HG03354 (cell line): Measurements from ENCODE around the gene ATP6V0A1.
"Not testable (repeated sequence)": the region's sequence is repeated elsewhere in the genome, so short reads cannot be mapped to it uniquely, and the experiment has no call there.

Experiments
- ATAC-seq: cut with Tn5 transposase; IDR thresholded peaks from one replicate; pipeline ENCODE4 v1.9.1; 2021; ENCODE audit warnings: mild to moderate bottlenecking; ENCODE audit not compliant: unreplicated experiment, poor library complexity, severe bottlenecking

ATP6V0A1 gene

DNA sequence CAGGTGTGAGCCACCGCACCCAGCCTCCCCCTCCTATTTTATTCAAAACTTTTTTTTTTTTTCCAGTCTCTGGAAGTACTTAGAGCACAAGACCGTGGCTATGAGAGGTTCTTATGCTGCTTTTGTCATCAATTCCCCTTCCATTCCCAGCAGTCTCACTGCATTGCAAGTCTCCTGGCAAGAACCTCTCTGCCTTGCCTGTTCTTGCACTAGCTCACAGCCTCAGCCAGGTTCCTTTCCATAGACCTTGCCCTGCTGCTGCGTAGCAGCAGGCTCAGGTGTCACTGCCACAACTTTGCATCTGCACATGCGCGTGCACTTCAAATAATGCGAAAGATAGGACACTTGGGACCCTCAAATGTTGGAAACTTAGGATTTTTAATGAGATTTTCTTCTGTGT, 15.6 kb downstream of the ATP6V0A1 start:
- ATAC-seq = no peak

DNA sequence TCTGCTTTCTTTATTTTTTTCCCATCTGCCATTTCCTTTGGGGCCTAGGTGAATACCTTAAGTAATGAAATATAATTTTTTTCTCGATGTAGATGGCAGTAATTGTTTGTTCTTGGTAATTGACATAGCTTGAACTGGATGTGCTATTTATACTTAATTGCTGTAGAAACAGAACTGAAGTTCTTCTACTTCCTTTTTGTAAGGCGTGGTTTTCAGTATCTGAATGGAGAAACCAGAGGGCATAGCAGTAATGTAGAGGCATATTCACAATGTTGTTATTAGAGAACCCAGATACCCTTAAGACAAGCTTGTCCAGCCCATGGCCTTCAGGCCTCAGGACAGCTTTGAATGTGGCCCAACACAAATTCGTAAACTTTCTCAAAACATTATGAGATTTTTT, 16.4 kb downstream of the ATP6V0A1 start:
- no peak for ATAC-seq

DNA sequence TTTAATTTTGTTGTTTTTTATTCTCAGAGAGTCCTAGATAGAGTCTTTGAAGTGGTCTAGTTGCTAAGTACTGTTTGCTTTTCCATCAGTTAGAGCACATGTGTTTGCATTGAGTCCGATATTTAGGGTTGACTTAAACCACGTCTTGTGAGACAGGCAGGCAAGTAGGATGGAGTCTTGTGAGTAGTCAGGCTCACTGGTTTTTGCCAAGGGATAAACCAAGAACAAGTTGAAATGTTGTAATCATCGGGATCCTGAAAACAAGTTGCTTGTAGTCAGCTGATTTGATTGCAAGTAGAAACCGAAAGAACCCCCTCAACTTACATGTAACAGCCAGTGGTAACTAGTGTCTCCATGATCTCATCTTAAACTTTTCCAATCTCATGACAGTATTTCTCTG, 17.2 kb downstream of the ATP6V0A1 start:
- ATAC-seq = no peak

DNA sequence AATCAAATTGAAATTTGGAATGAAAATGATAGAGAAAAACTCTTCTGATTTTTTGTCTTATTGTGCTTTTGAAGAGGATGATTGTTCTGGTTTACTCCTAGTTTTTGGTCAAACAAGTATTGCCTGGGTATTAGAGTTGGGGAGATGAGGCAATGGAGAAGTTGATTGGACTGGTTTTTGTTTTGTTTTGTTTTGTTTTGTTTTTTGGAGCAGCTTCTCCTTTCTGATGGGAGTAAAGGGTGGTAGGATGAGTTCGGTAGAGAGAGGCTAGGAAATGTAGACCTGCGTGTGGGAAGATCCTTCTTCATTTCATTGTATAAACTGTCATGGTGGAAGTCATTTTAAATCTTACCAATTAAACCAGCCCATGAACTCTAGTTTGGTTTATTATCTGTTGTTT, 17.7 kb downstream of the ATP6V0A1 start:
- no peak for ATAC-seq

DNA sequence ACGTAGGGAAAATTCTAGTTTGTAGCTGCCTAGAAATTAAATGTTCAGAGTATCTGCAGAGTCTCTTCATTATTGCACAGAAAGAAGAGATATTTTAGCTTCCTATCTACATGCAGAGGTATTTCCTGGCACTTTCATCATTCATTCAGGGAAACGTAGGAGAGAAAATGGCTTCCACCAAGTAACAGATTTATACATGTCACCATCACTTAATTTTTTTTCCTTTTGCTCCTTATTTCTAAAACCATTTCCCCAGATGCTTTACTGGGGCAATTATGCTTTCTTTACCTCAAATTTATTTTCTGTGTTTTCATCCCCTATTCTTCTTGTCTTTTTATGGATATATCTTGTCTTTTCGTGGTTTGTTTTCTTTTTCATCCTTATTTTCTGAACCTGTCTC, 18.5 kb downstream of the ATP6V0A1 start:
- ATAC-seq = no peak

DNA sequence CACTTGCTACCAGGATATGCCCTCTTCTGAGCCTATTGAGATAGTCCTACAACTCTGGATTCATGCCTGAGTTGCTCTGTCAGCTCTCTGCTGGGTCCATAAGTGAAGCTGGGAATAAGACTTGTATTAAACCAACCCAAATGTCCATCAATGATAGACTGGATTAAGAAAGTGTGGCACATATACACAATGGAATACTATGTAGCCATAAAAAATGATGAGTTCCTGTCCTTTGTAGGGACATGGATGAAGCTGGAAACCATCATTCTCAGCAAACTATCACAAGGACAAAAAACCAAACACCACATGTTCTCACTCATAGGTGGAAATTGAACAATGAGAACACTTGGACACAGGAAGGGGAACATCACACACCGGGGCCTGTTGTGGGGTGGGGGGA, 19.1 kb downstream of the ATP6V0A1 start:
- not testable (repeated sequence) for ATAC-seq

DNA sequence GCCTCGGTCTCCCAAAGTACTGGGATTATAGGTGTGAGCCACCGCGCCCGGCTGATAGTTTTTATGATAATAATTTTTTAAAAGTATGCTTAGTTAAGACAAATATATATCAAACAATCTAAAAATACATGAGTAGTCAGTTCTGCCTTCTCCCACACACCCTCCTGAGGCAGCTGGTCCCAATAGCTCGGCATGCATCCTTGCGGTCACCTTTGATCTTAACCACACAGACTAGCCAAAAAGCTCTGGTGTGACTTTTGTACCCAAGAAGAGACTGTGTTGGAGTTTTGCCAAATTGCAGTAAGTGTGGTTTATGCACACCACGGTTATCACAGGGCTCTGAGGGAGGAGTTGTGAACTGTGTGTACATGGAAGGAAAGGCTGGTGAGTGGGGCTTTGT, 25.6 kb downstream of the ATP6V0A1 start:
- no peak for ATAC-seq

DNA sequence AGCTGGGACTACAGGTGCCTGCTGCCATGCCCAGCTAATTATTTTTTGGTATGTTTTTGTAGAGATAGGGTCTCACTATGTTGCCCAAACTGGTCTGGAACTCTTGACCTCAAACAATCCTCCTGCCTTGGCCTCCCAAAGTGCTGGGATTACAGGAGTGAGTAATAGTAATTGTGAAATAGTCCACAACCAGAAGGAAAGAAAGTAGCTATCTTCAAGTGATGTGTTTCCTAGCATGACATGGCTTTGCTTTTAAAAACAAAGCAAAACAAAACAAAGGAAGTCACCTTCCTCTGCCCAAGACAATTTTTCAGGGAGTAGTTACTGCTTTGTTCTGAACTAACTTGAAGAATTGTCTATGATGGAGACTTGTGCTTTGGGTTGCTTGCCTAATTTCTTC, 27.0 kb downstream of the ATP6V0A1 start:
- ATAC-seq = no peak

DNA sequence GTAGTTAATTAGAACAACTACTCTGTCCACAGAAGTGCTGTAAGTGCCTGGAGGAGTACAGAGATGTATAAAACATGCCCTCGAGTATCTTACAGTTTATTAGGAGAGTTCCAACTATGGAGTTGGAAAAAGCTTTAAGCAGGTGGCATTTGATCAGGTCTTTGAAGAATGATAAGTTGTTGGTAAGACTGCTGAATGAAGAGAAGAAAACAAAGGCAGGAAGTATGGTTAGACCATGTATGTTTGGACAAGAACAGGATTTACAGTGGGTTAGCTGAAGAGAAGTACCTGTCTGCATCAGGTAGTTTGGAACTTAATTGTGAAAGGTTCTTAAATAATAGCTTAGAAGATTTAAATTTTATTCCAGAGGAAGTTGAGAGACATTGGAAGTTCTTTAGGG, 29.4 kb downstream of the ATP6V0A1 start:
- no peak for ATAC-seq

DNA sequence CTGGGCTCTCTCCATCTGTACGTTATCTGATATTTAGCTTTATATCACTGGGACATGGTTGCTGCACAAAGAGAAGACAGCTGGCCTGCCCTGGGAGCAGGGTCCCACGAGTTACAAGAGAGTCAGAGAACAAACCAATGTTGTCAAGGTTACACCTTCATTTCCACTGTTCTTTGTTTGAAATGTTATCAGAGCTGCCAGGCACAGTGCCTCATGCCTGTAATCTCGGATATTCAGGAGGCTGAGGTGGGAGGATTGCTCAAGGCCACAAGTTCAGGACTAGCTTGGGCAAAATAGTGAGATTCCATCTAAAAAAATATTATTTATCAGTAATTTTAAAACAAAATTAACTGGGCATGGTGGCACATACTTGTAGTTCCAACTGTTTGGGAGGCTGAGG, 34.6 kb downstream of the ATP6V0A1 start:
- no peak for ATAC-seq

DNA sequence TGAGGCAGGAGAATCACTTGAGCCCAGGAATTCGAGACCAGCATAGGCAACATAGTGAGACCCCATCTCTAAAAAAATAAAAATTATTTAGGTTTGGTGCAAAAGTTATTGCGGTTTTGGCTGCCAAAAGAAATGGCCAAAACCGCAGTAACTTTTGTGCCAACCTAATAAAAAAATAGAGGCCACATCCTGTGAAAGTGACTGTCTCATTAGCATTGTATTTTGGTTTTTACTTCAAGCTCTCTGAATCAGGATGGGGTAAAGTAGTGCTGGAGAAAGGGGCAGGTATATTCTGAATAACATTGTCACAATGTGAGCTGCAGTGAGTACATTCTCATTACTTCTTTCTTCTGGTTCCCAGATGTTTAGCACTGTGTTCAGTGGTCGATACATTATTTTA, 36.0 kb downstream of the ATP6V0A1 start:
- no peak for ATAC-seq

DNA sequence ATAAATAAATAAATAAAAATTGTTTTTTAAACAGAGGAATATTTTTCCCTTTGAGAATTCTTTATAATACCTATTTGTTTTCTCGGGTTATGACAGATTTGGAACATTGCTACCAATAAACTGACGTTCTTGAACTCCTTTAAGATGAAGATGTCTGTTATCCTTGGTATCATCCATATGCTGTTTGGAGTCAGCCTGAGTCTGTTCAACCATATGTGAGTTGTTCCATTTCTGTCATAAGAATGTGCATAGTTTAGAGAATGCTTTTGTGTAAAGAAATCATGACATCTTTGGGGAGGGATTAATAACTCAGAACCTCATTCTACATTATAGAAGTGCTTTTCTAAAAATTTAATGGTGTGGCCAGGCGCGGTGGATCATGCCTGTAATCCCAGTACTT, 40.1 kb downstream of the ATP6V0A1 start:
- ATAC-seq = no peak

DNA sequence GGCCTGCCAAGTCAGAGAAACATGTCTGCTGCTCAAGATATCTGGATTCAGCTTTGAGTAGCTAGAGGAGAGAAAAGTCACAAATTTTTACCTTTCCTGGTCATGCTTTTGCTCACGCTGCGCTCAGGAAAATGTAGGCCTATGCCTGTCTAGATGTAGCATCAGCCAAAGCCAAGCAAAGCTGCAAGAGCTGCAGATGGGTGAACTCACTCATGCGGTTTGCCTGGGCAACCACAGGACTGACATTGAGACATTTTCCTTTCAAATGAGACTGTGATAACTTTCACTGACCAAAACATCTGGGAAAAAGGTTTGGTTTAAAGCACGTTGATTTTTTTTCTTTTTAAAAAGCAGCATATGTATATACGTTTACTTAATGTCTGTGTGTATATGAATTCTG, 43.4 kb downstream of the ATP6V0A1 start:
- ATAC-seq = no peak

DNA sequence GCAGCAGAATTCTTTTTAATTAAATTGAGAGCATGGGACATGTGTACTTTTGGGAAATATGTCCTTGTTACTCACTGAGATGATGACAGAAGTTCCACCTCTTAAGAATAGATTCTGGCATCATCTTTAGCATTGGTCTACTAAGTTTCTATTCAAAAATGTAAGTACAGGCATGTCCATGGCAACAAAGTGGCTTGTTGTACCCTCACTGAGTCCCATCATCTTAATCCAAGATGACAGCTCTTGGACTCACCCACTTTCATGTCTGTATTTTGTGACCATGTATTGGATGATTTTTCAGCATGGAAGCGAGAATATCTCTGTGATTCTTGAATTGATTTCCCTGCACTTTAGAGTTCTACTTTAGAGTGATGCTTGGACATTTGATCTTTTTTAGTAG, 44.2 kb downstream of the ATP6V0A1 start:
- no peak for ATAC-seq

DNA sequence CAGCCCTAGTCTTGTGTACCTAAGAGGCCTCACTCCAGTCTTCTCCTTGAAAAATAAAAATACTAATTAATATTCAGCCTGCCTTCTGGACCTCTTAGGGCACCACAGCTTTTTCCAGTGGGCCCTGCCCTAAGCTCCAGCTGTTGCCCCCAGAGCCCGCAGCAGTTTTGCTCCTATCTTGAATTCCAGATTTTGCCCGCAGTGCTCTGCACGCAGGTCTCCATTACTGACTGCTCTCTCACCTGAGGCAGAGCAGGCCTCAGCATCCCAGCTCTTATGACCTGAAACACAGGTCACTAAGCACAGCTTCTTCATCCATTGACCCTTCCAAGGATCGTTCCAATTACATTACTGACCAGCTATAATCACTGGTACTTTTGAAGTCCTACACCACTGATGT, 49.0 kb downstream of the ATP6V0A1 start:
- no peak for ATAC-seq

DNA sequence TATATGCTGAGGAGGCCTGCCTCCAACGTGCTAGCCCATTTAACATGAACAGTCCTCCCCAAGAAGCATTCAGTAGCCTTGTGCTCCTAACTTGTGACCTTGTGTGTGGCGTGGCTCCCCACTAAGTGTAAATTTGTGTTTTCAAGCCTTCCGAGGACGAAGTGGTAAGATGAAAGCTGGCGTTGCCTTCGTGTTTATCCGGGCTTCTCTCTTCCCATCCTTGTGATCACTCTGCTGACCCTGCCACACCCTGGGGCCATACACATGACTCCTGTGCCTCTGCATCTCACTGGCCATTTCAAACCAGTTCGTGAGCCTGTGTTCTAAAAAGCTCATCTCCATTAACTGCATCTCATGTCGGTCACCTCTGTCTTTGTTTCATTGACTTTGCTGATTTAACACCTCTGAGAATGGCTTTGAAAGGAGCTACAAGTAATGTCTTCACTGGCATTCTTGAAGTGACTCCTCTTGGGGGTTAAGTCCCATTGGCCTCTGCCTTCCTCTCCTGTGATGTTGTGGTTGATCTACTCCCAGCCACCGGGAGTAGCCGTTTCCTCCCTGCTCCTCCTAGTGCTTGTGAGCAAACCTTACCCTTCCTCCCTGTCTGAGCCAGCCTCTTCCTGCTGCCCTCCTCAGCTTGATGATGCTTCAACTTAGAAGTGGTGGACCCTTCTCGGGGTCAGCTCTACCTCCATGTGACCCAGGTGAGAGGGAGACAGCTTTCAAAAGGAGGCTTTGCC, 49.9 kb downstream of the ATP6V0A1 start:
- no peak for ATAC-seq

DNA sequence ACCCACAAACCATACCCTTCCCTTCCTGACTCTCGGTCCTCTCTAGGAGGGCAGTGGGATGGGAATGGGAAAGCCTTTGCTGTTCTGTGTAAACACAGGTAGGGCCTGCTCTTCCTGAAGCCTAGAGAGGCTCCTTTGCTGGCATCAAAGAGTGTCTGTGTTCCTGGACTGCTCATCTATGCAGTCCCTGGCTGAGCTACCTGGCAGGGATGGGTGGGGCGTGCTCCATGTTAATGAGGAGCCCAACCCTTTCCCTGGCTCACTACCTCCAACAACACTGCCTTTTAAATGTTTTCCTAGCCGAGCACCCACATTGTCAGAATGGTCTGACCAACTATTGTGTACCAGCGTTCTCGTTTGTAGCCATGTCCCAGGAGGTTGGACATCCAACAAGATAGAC, 50.7 kb downstream of the ATP6V0A1 start:
- ATAC-seq = no peak

DNA sequence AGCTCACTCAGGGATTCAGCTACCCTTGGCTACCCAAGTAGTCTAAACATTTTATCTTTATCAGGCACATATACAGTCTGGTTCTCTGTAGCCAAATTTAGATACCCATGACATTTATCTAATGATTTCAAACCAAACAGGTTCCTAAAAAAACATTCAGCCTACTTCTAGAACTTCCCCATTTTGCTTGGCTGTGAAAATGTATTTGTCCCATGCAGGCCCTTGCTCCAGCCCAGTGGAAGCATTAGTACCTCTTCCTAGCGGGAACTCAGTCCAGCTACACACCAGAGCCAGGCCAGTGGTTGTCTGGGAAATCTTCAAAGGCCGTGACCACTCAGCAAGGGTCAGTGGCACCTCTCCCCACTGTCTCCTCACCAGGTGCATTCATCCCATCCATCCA, 51.2 kb downstream of the ATP6V0A1 start:
- ATAC-seq = no peak

DNA sequence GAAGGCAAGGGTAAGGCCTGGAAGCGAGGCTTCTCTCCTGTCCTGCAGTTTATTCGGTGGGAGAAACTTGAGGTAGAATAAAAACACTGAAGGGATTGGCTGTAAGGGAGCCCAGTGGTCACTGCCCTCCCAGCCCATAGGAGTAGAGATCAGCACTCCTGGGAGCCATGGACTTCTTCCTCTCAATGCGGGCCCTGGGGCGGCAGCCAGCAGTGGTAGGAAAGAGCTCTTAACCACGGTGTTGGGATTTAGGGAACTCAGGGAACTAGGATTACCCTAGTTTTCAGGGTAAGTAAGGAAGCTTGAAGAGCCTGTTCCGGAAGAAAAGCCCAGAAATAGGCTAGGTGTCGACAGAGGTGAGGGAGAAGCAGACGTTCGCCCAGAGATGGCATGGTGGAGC, 53.6 kb downstream of the ATP6V0A1 start:
- no peak for ATAC-seq

DNA sequence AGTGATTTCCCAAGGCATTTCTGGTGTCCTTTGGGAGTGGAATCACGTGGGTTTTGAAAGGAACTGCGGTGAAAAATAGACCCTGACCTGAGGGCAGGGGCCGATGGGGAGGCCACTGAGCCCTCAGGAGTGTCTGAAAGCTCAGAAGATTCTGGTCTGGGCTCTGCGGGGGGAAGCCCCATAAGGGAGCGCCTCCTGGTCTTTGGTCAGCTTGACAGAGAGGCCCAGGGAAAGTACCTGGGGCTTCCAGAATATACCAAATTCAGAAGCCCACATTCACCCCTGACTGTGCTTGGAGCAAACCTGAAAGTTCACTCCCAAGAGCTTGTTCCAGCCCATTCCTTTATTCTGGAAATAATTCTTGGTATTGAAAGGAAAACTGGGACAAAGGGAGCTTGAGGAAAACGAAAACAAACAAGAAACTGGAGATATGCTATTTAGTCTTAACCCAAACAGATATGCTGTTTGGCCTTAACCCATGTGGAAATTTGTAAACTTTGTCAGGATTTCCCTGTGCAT, 54.1 kb downstream of the ATP6V0A1 start:
- ATAC-seq = no peak

DNA sequence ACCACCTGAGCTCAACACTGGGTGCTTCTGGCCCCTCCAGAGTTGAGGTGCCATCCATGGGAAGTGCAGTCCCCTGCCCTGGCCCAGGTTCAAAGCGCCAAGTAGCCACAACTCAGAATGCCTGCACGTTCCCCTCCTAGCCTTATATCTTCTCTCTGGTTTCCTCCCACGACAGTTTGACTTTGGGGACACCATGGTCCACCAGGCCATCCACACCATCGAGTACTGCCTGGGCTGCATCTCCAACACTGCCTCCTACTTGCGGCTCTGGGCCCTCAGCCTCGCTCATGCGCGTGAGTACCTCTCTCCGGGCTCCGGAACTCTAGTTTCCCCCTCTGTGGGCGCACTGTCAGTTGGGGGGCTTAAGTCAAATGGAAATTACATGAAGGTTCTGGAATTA, 55.0 kb downstream of the ATP6V0A1 start:
- no peak for ATAC-seq

DNA sequence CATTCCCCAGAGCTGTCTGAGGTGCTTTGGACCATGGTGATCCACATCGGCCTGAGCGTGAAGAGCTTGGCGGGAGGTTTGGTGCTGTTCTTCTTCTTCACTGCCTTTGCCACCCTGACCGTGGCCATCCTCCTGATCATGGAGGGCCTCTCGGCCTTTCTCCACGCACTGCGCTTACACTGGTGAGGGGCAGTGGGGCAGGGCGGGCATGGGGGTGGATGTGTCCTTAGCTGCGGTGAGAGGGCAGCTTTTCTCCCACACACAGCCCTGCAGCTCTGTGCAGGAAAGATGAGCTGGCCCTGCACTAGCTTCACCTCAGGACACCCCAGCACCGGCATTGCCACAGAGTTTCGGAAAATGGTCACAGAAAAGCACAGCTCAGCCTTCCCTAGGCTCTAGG, 55.6 kb downstream of the ATP6V0A1 start:
- ATAC-seq = no peak
